ENCODE data around the gene RRP7A.
"Not testable (repeated sequence)": the region's sequence is repeated elsewhere in the genome, so short reads cannot be mapped to it uniquely, and the experiment has no call there.

- TF ChIP-seq POLR2A (IDR thresholded peaks at IDR 0.05; ENCODE audit: low read length); GATA1 (IDR thresholded peaks at IDR 0.05; ENCODE audit: low read depth, low read length): not testable (repeated sequence)
These were observed 5.3 kb downstream of the RRP7A start for GRCh38 chr22:42514331-42514730.

Measured in erythroblast (primary cell).